ENCODE data around the gene GYG2. TPM values are rescaled to one million over a fixed set of nuclear protein-coding genes. Genes with fewer than 3 reads are reported as not detected.

GYG2 gene
- total and polyA plus RNA-seq, 2 donors from 2014 or later: 2.2 to 2.9 TPM

- H3K4me1 ChIP-seq (ENCODE audit: control insufficient read depth in 2 of 3, insufficient read depth in 2 of 3, low read depth in 1 of 3, low read length in 3 of 3): no peaks in the 10 kb centered on the region
- H3K36me3 ChIP-seq (ENCODE audit: control insufficient read depth in 2 of 3, insufficient read depth in 3 of 3, low read length in 3 of 3): no peaks in the 10 kb centered on the region
- TF ChIP-seq CTCF (IDR thresholded peaks at IDR 0.05; ENCODE audit: borderline replicate concordance, extremely low read depth, insufficient read depth): no peak
- no peak overlapping the region for H3K27ac ChIP-seq (ENCODE audit: low read depth in 2 of 2, low read length in 2 of 2)
- H3K9ac ChIP-seq (ENCODE audit: low read length in 3 of 3): no peak overlapping the region
- FAIRE-seq: no peak
- no peaks in the 10 kb centered on the region for H3K27me3 ChIP-seq (ENCODE audit: control insufficient read depth, insufficient read depth, low read length)
- no peak for DNase-seq
- intact Hi-C loops (cut with DNase I): no loop called here
- no peak overlapping the region for H3K4me3 ChIP-seq (ENCODE audit: low read length in 3 of 3)
- H3K9me3 ChIP-seq (ENCODE audit: control insufficient read depth in 2 of 3, insufficient read depth in 1 of 3, low read length in 3 of 3): no peaks in the 10 kb centered on the region
These were observed 43.2 kb upstream of the GYG2 start for GRCh38 chrX:2785538-2785937.

- H3K4me3 ChIP-seq (ENCODE audit: low read length in 3 of 3): no peak overlapping the region
- no peak for TF ChIP-seq CTCF (IDR thresholded peaks at IDR 0.05; ENCODE audit: borderline replicate concordance, extremely low read depth, insufficient read depth)
- no peak for FAIRE-seq
- no peak overlapping the region for H3K9ac ChIP-seq (ENCODE audit: low read length in 3 of 3)
- H3K4me1 ChIP-seq (ENCODE audit: control insufficient read depth in 2 of 3, insufficient read depth in 2 of 3, low read depth in 1 of 3, low read length in 3 of 3): no peaks in the 10 kb centered on the region
- DNase-seq: no peak
- H3K27ac ChIP-seq (ENCODE audit: low read depth in 2 of 2, low read length in 2 of 2): no peak overlapping the region
- intact Hi-C loops (cut with DNase I): no loop called here
- H3K36me3 ChIP-seq (ENCODE audit: control insufficient read depth in 2 of 3, insufficient read depth in 3 of 3, low read length in 3 of 3): no peaks in the 10 kb centered on the region
- H3K9me3 ChIP-seq (ENCODE audit: control insufficient read depth in 2 of 3, insufficient read depth in 1 of 3, low read length in 3 of 3): no peaks in the 10 kb centered on the region
- no peaks in the 10 kb centered on the region for H3K27me3 ChIP-seq (ENCODE audit: control insufficient read depth, insufficient read depth, low read length)
These were observed 39.8 kb upstream of the GYG2 start for GRCh38 chrX:2788980-2789379.

GRCh38 chrX:2789569-2789968, 39.2 kb upstream of the GYG2 start:
- DNase-seq (no peak), FAIRE-seq (no peak)
- no peaks in the 10 kb centered on the region for H3K36me3 ChIP-seq (ENCODE audit: control insufficient read depth in 2 of 3, insufficient read depth in 3 of 3, low read length in 3 of 3)
- H3K9ac ChIP-seq (ENCODE audit: low read length in 3 of 3): no peak overlapping the region
- intact Hi-C loops (cut with DNase I): no loop called here
- no peak overlapping the region for H3K27ac ChIP-seq (ENCODE audit: low read depth in 2 of 2, low read length in 2 of 2)
- no peaks in the 10 kb centered on the region for H3K27me3 ChIP-seq (ENCODE audit: control insufficient read depth, insufficient read depth, low read length)
- H3K9me3 ChIP-seq (ENCODE audit: control insufficient read depth in 2 of 3, insufficient read depth in 1 of 3, low read length in 3 of 3): no peaks in the 10 kb centered on the region
- no peak overlapping the region for H3K4me3 ChIP-seq (ENCODE audit: low read length in 3 of 3)
- no peaks in the 10 kb centered on the region for H3K4me1 ChIP-seq (ENCODE audit: control insufficient read depth in 2 of 3, insufficient read depth in 2 of 3, low read depth in 1 of 3, low read length in 3 of 3)
- TF ChIP-seq CTCF (IDR thresholded peaks at IDR 0.05; ENCODE audit: borderline replicate concordance, extremely low read depth, insufficient read depth): no peak

- Histone ChIP-seq H3K27me3 (ENCODE audit: control insufficient read depth, insufficient read depth, low read length) (no peaks in the 10 kb centered on the region), H3K36me3 (ENCODE audit: control insufficient read depth in 2 of 3, insufficient read depth in 3 of 3, low read length in 3 of 3) (no peaks in the 10 kb centered on the region), H3K9ac (ENCODE audit: low read length in 3 of 3) (no peak overlapping the region), H3K27ac (ENCODE audit: low read depth in 2 of 2, low read length in 2 of 2) (no peak overlapping the region), H3K4me3 (ENCODE audit: low read length in 3 of 3) (no peak overlapping the region), H3K9me3 (ENCODE audit: control insufficient read depth in 2 of 3, insufficient read depth in 1 of 3, low read length in 3 of 3) (no peaks in the 10 kb centered on the region), H3K4me1 (ENCODE audit: control insufficient read depth in 2 of 3, insufficient read depth in 2 of 3, low read depth in 1 of 3, low read length in 3 of 3) (no peaks in the 10 kb centered on the region)
- no peak for DNase-seq
- intact Hi-C loops (cut with DNase I): no loop called here
- FAIRE-seq: no peak
- TF ChIP-seq CTCF (IDR thresholded peaks at IDR 0.05; ENCODE audit: borderline replicate concordance, extremely low read depth, insufficient read depth): no peak
These were observed 35.0 kb upstream of the GYG2 start for GRCh38 chrX:2793752-2794151.
